H54 (cell line): ENCODE measurements around the gene BCOR.

Experiments
- DNase-seq: peaks from one replicate; pipeline ENCODE4 v3.0.0; 2011; ENCODE audit warnings: low spot score, mixed read lengths; ENCODE audit not compliant: insufficient read length
- FAIRE-seq: peaks from 3 replicates; lab custom pipeline; 2011; peaks lifted over from hg19 to GRCh38; lab: Jason Lieb, UNC
- POLR2A ChIP-seq: IDR thresholded peaks from 2 replicates; pipeline ENCODE4 v1.6.1; 2011; ENCODE audit warnings: low read depth, mild to moderate bottlenecking, low read length

The BCOR gene

DNA sequence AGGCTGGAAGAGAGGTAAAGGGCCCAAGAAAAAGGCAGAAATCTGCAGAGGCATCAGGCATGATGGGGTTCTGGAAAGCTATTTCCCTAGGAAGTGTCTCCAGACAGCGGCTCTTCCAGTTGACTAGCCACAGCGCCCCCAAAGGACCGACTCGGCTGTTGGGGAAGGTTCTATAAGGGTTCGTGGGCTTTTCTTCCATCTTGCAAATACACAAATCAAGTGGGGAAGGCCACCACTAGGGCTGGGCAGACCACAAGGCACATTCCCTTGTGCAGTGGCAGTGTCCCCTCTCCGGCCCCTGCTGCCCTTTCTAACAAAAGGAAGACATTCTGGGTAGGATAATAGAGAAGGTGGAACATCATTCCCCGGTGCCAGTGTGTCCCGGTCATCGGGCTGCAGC lies 18.2 kb downstream of the BCOR start:
- DNase-seq (no peak), FAIRE-seq (no peak)
- TF ChIP-seq POLR2A: no peak

DNA sequence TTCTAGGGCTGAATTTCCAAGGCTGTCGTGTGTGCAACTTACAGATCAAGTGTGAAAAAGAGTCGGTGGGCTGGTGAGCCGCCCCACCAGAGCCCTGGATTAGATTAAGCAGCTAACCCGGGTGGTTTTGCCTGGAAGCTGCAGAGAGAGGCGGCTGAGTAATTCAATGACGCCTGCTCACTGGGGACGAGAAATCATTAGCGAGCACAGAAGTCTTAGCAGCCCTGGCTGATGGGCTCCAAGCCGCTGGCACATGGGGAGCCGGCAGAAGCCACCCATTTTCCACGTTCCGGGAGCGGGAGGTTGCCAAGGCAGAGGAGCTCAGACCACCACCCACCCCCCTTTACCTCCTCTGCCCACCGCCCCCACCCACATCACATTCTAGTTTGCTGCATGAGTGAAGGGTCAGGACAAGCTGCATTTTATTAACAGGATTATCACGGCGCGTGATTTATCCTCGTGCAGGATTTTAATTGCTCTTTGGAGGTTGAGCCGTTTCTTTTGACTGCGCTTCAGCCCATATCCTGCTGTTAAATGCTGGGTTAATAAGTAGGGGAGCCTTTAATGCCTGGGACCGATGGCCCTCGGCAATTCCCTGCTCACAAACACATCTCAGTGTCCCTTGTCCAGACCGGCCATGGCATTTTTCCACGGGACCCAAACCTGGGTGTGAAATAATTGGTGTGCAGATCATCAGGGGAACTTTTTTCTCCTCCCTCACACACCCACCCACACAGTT lies 19.1 kb downstream of the BCOR start:
- TF ChIP-seq POLR2A: no peak
- FAIRE-seq: no peak
- DNase-seq: no peak

DNA sequence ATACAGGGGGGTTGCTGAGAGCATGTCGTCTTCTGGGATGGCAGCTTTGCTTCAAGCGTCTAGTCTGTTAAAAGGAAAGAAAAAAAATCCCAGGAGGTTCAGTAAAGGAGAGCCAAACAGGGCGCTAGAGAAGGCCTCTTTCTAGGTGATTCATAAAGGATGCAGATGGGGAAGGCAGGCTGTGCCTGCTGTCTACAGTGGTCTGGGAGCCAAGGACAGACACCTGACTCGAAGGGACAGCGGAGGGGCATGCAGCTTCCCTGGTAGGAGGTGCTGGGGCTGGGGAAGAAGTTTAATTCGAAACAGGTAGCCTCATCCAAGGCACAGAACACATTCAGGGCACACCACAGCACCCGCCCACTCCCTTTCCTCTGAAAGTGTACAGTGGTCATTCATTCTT lies 19.9 kb downstream of the BCOR start:
- FAIRE-seq: no peak

DNA sequence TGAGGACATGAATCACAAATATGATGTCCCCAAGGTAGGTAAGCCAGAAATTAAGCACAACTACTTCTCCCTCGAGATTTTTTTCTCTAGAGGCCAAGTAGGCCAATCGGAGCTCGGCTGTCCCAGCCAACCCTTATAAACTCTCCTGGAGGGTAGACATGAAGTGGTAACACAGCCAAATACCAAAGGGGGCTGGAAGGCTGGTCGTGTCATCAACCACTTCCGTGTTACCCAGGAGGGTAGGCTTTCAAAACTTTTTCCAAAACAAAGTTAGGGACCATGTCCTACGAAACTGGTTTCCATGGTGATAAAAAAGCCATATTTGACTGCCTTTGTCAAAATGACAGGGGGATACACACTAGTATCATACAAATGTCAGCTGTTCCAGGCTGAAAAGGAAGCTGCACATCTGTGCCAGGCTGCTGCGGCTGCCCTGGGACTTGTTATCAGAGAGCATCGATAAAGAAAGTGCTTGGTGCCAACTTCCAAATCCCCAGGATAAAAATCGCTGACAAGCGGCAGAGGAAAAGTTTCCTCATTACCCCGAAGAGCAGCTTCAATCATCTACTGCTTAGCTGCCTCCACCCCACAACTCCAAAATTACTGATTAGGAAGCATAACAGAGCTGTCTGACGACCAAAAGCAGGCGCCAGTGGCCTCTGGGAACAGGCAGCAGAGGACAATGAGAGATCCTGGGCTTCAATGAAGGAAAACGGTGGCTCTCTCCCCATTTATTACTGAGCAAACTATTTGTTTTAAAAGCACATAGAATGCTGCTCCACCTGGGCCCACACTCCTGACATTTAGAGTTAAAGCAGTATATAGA lies 20.8 kb downstream of the BCOR start:
- no peak for TF ChIP-seq POLR2A

More for the DNA sequence above, 19.9 kb downstream of the BCOR start:
- DNase-seq: no peak
- TF ChIP-seq POLR2A: no peak

DNA sequence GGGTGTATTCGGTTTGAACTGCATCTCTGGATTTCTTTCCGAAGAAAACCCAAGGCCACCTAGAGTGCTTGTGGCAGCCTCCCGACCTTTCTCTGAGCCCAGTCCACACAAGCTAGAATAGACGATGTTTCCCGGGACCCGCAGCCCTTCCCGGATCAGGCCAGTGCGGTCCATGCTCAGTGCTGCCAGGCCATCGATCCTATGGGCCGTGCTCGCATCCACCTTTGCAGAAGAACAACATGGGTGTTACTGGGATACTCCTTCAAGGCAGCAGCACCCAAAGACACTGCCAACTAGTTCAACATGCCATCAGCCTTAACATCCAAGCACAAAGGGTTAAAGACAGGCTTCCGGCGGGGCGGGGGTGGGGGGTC lies 22.8 kb downstream of the BCOR start:
- TF ChIP-seq POLR2A: no peak
- no peak for FAIRE-seq
- no peak for DNase-seq

More for the DNA sequence above, 20.8 kb downstream of the BCOR start:
- DNase-seq (no peak), FAIRE-seq (no peak)

DNA sequence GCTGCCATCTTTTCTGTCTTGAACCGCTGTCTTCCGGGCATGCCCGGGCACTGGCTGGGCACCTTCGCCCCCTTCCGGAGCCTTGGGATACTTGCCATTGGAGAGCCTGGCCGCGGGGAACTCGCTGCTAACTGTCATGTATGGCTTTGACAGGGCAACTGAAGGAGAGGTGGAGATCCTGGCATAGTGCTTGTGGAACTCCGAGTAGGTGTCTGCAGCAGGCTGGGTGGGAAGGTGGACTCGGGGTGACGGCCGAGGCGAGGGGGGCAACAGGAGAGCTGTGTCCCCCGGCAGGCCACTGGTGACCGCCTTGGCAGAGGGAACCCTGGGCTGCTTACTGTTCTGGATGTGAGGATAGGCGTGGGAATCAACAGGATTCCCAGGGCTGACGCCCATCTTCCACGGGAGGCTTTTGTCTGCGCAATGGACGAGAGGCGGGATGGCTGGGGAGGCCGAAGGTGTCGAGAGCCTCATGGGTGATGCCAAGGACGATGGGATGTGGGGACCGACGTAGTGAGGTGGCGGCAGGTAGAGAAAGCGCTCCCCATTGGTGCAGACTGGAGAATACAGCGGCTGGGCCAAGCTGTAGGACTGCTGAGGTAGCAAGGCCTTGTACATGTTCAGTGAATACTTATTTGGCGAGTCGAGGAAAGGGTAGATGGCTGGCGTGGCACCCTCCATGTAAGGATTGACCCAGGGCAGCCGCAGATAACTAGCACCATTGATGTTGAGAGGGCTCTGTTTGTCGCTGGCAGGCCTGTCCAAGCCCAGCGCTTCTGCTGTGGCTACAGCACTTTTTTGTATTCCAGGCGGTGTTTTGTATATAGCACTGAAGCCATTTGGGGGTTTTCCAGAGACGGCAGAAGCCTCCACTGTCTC lies 23.4 kb downstream of the BCOR start:
- DNase-seq: no peak
- no peak for FAIRE-seq
- no peak for TF ChIP-seq POLR2A

DNA sequence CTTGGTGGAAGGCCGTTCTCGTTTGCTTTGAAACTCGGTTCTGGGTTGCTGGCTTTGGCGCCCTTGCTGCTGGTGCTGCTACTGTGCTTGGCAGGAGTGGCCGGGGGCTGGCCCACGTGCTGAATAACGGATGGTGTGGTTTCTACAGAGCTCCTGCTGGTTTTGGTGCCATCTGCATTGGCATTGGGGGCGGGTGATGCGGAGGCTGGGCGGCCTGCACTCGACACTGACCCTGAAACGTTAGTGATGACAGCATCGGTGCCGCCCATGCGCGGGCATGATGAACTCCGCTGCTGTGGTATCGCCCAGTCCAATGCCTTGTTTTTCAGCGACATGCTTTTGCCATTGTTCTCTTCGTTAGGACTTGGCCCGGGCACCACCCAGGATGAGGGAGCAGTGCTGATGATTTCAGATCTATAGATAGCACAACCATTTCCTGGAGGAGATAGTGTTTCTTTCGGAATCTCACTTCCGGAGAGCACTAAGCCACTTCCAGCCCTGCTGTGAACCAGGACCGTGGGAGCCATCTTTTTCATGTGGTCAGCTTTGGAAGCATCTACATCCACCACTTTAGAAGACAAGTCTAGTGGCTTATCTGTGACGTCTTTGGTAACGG lies 24.2 kb downstream of the BCOR start:
- TF ChIP-seq POLR2A: no peak
- FAIRE-seq: no peak
- no peak for DNase-seq

DNA sequence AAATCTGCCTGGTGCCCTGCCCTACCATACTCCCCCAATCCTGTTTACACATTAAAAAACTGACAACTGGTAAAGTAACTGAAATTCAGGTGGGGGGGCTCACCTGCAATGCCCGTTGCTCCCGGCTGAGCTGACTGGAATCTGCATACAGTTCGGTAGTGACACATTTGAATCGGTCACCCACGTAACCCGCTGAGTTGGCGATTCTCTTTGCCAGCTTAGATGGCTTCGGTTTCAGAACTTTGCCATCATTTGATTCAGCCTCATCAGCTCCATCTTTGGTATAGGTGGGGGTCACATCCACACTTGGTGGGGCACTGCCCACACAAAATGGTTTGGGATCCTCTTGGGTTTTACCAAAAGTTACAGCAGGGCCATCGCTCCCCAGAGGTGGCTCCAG lies 25.5 kb downstream of the BCOR start:
- no peak for TF ChIP-seq POLR2A
- no peak for DNase-seq
- FAIRE-seq: no peak

DNA sequence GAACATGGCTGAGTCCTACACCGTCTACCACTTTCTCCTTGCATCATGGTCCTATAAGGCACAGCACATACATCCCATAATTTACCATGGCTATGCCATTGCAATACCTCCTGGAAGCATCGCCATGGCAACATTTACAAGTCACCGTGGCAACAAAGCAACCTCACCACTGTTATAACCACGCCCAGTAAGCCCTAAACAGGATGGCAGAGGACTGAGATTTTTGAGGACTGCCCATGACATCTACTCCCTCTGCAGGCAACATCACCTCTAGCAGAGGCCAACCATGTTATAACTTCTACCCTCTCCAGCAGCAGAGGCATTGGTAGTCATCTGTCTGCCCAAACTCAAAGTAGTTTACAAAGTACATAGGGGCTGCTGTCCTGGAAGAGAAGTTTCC lies 29.7 kb downstream of the BCOR start:
- DNase-seq: no peak
- TF ChIP-seq POLR2A: no peak
- no peak for FAIRE-seq

DNA sequence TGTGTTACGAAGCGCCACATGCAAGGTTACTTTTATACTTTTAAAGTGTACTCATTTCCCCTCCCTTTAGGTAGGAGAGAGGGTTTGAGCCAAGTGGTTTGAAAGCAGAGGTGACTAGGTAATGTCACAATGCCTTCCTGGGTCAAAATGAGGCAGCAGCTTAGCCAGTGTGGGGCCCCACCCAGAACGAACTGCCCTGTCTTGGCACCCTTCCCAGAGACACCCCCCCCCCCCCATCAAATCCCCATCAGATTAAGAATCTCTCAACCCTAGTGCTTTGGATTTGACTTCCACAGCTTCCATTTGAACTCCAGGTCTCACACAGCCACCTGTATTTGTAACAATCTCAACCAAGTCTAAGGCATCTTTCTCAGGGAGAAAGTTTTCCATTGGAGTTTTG lies 31.1 kb downstream of the BCOR start:
- no peak for DNase-seq
- no peak for TF ChIP-seq POLR2A
- no peak for FAIRE-seq

DNA sequence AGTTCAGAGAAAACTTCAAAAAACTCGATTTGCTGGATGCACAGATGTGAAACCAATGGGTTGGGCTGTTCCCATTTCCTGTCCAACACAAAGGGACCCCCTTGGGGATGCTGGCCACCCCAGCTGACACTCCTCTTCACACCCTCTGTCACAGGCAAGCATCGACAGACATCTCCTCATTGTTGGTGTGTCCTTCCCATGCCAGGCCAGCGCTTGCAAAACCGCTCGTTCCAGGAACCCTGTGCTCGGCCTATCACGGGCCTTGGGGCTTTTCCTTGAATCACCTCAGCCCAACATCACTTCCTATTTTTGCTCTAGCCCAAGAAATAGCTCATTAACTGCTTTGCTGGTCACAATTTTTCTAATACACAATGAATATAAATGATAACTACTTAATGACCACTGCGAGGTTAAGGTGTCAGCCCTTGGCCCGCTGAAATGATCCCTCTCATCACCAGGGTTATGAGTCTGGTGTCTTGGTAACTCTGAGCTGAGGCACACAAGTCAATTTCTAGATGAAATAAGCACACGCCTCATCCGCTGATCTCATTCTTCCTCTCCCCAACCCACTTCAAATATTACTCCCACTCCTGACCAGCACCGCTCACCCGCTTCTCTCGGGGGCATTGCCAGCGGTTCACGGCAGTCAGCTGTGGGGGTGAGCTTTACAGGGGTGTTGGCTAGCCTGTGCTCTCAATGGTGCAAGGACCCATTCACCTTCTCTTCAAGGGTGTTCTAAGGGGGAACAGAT lies 32.3 kb downstream of the BCOR start:
- TF ChIP-seq POLR2A: no peak
- FAIRE-seq (no peak), DNase-seq (no peak)

DNA sequence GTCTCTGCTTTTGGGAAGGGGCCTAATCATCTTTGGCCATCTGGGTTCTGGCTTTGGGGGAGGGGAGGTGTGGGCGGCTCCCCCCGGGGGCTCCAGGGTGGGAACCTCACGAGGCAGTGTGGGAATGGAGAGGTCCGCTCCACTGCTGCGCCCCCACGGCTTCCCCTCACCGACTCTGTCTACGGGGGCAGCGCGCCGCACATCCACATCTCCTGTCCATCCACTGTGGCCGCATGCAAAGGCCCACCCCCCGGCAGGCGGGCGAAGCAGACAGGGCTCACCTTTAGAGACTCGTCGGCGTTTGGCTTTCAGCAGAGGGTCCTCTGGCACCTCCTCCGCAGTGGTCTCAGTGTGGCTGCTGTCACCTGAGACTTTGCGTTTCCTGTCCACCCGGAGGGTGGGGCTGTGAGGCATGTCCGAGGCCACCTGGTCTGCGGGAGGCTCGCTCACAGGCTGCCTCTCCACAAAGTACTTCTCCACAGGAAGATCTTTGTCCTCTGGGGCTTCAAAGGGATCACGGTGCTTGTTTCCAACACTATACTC lies 33.6 kb downstream of the BCOR start:
- FAIRE-seq (no peak), DNase-seq (no peak)
- no peak for TF ChIP-seq POLR2A
